ENCODE measurements around the gene PDE4D.

The PDE4D gene

GRCh38 chr5:59366784-59367183 is 526.7 kb downstream of the PDE4D start:
- FAIRE-seq: no peak
- DNase-seq (ENCODE audit: insufficient read length): no peak
- TF ChIP-seq POLR2AphosphoS5 (IDR thresholded peaks at IDR 0.05; ENCODE audit: low read depth, low read length) (no peak), POLR2A (IDR thresholded peaks at IDR 0.05; ENCODE audit: low read depth, low read length) (no peak), TAF1 (IDR thresholded peaks at IDR 0.05; ENCODE audit: borderline replicate concordance, low read depth, low read length) (no peak)

GRCh38 chr5:59362438-59362837 is 531.1 kb downstream of the PDE4D start:
- FAIRE-seq (no peak), DNase-seq (ENCODE audit: insufficient read length) (no peak)
- TF ChIP-seq TAF1 (IDR thresholded peaks at IDR 0.05; ENCODE audit: borderline replicate concordance, low read depth, low read length) (no peak), POLR2A (IDR thresholded peaks at IDR 0.05; ENCODE audit: low read depth, low read length) (no peak), POLR2AphosphoS5 (IDR thresholded peaks at IDR 0.05; ENCODE audit: low read depth, low read length) (no peak)

- no peak for DNase-seq (ENCODE audit: insufficient read length)
- no peak for FAIRE-seq
- TF ChIP-seq TAF1 (IDR thresholded peaks at IDR 0.05; ENCODE audit: borderline replicate concordance, low read depth, low read length): no peak
- no peak for TF ChIP-seq POLR2A (IDR thresholded peaks at IDR 0.05; ENCODE audit: low read depth, low read length)
- TF ChIP-seq POLR2AphosphoS5 (IDR thresholded peaks at IDR 0.05; ENCODE audit: low read depth, low read length): no peak
Observed at GRCh38 chr5:59361454-59361853, 532.1 kb downstream of the PDE4D start.

GRCh38 chr5:59360130-59360555 is 533.4 kb downstream of the PDE4D start:
- DNase-seq (ENCODE audit: insufficient read length) (no peak), FAIRE-seq (no peak)
- TF ChIP-seq POLR2A (IDR thresholded peaks at IDR 0.05; ENCODE audit: low read depth, low read length) (no peak), POLR2AphosphoS5 (IDR thresholded peaks at IDR 0.05; ENCODE audit: low read depth, low read length) (no peak), TAF1 (IDR thresholded peaks at IDR 0.05; ENCODE audit: borderline replicate concordance, low read depth, low read length) (no peak)

GRCh38 chr5:59358005-59358861 is 535.3 kb downstream of the PDE4D start:
- no peak for TF ChIP-seq POLR2AphosphoS5 (IDR thresholded peaks at IDR 0.05; ENCODE audit: low read depth, low read length)
- TF ChIP-seq POLR2A (IDR thresholded peaks at IDR 0.05; ENCODE audit: low read depth, low read length): no peak
- no peak for TF ChIP-seq TAF1 (IDR thresholded peaks at IDR 0.05; ENCODE audit: borderline replicate concordance, low read depth, low read length)
- no peak for FAIRE-seq
- DNase-seq (ENCODE audit: insufficient read length): no peak

- TF ChIP-seq TAF1 (IDR thresholded peaks at IDR 0.05; ENCODE audit: borderline replicate concordance, low read depth, low read length): no peak
- TF ChIP-seq POLR2AphosphoS5 (IDR thresholded peaks at IDR 0.05; ENCODE audit: low read depth, low read length): no peak
- no peak for TF ChIP-seq POLR2A (IDR thresholded peaks at IDR 0.05; ENCODE audit: low read depth, low read length)
- DNase-seq (ENCODE audit: insufficient read length): no peak
- no peak for FAIRE-seq
Observed at GRCh38 chr5:59357381-59357977, 536.0 kb downstream of the PDE4D start.

GRCh38 chr5:59356813-59357380 is 536.6 kb downstream of the PDE4D start:
- FAIRE-seq: no peak
- no peak for DNase-seq (ENCODE audit: insufficient read length)
- no peak for TF ChIP-seq TAF1 (IDR thresholded peaks at IDR 0.05; ENCODE audit: borderline replicate concordance, low read depth, low read length)
- TF ChIP-seq POLR2AphosphoS5 (IDR thresholded peaks at IDR 0.05; ENCODE audit: low read depth, low read length): no peak
- no peak for TF ChIP-seq POLR2A (IDR thresholded peaks at IDR 0.05; ENCODE audit: low read depth, low read length)

GRCh38 chr5:59354811-59355210 is 538.7 kb downstream of the PDE4D start:
- TF ChIP-seq TAF1 (IDR thresholded peaks at IDR 0.05; ENCODE audit: borderline replicate concordance, low read depth, low read length): no peak
- TF ChIP-seq POLR2A (IDR thresholded peaks at IDR 0.05; ENCODE audit: low read depth, low read length): no peak
- TF ChIP-seq POLR2AphosphoS5 (IDR thresholded peaks at IDR 0.05; ENCODE audit: low read depth, low read length): no peak
- FAIRE-seq (no peak), DNase-seq (ENCODE audit: insufficient read length) (no peak)

GRCh38 chr5:59354274-59354673 is 539.3 kb downstream of the PDE4D start:
- no peak for FAIRE-seq
- TF ChIP-seq POLR2A (IDR thresholded peaks at IDR 0.05; ENCODE audit: low read depth, low read length): no peak
- no peak for TF ChIP-seq TAF1 (IDR thresholded peaks at IDR 0.05; ENCODE audit: borderline replicate concordance, low read depth, low read length)
- no peak for TF ChIP-seq POLR2AphosphoS5 (IDR thresholded peaks at IDR 0.05; ENCODE audit: low read depth, low read length)

GRCh38 chr5:59351076-59351794 is 542.3 kb downstream of the PDE4D start:
- DNase-seq (ENCODE audit: insufficient read length): no peak

More at GRCh38 chr5:59354274-59354673, 539.3 kb downstream of the PDE4D start:
- DNase-seq (ENCODE audit: insufficient read length): no peak

GRCh38 chr5:59348189-59348588 is 545.3 kb downstream of the PDE4D start:
- TF ChIP-seq POLR2A (IDR thresholded peaks at IDR 0.05; ENCODE audit: low read depth, low read length) (no peak), POLR2AphosphoS5 (IDR thresholded peaks at IDR 0.05; ENCODE audit: low read depth, low read length) (no peak), TAF1 (IDR thresholded peaks at IDR 0.05; ENCODE audit: borderline replicate concordance, low read depth, low read length) (no peak)
- no peak for FAIRE-seq
- DNase-seq (ENCODE audit: insufficient read length): no peak

More at GRCh38 chr5:59351076-59351794, 542.3 kb downstream of the PDE4D start:
- FAIRE-seq: no peak
- TF ChIP-seq TAF1 (IDR thresholded peaks at IDR 0.05; ENCODE audit: borderline replicate concordance, low read depth, low read length): no peak
- TF ChIP-seq POLR2AphosphoS5 (IDR thresholded peaks at IDR 0.05; ENCODE audit: low read depth, low read length): no peak
- no peak for TF ChIP-seq POLR2A (IDR thresholded peaks at IDR 0.05; ENCODE audit: low read depth, low read length)
